GM10266 (cell line): ENCODE measurements around the gene RHOXF2B.
"Not testable (repeated sequence)": the region's sequence is repeated elsewhere in the genome, so short reads cannot be mapped to it uniquely, and the experiment has no call there.

Experiments used
- DNase-seq: peaks from one replicate; pipeline ENCODE4 v3.0.0; 2012; ENCODE audit errors: extremely low spot score
- TF ChIP-seq, protein P1 (sequence below): IDR thresholded peaks from 2 replicates; pipeline ENCODE4 v1.5.1; 2012; ENCODE audit warnings: mild to moderate bottlenecking, low read depth; ENCODE audit not compliant: control insufficient read depth, insufficient read depth; ENCODE audit errors: missing control alignments

The RHOXF2B gene

DNA sequence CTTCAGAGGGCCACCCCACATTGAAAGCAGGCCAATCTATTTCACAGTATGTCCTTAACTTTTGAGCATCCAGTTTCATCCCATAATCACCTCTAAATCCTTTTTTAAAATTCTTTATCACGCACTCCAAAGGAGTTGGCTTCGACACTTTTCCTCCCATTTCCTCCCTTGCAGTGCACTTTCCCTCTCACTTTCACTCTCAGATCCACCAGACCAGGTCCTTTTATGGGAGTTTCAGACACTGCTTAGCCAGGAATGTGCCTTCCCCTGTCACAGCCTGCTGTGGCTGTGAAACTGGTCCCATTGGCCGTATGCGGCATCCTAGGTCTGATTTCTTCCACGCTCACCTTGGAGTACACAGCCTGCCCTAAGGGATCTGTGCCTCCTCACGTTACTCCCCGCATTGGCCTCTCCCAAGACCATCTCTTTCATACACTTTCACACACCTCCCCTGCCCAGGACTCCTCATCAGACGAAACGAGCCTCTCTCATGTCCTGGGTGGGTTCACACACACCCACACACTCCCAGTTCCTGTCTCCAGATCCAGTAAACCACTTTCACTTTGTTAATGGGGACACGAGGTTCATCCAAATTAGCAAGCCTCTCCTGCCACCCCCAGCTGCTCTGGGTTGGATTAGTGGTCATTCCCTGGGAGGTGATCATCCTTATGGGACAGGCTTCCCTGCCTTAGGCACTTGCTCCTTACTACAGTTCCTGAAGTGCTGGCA is 10.0 kb upstream of the RHOXF2B start:
- TF ChIP-seq, protein P1, sequence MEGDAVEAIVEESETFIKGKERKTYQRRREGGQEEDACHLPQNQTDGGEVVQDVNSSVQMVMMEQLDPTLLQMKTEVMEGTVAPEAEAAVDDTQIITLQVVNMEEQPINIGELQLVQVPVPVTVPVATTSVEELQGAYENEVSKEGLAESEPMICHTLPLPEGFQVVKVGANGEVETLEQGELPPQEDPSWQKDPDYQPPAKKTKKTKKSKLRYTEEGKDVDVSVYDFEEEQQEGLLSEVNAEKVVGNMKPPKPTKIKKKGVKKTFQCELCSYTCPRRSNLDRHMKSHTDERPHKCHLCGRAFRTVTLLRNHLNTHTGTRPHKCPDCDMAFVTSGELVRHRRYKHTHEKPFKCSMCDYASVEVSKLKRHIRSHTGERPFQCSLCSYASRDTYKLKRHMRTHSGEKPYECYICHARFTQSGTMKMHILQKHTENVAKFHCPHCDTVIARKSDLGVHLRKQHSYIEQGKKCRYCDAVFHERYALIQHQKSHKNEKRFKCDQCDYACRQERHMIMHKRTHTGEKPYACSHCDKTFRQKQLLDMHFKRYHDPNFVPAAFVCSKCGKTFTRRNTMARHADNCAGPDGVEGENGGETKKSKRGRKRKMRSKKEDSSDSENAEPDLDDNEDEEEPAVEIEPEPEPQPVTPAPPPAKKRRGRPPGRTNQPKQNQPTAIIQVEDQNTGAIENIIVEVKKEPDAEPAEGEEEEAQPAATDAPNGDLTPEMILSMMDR: no peak
- no peak for DNase-seq

DNA sequence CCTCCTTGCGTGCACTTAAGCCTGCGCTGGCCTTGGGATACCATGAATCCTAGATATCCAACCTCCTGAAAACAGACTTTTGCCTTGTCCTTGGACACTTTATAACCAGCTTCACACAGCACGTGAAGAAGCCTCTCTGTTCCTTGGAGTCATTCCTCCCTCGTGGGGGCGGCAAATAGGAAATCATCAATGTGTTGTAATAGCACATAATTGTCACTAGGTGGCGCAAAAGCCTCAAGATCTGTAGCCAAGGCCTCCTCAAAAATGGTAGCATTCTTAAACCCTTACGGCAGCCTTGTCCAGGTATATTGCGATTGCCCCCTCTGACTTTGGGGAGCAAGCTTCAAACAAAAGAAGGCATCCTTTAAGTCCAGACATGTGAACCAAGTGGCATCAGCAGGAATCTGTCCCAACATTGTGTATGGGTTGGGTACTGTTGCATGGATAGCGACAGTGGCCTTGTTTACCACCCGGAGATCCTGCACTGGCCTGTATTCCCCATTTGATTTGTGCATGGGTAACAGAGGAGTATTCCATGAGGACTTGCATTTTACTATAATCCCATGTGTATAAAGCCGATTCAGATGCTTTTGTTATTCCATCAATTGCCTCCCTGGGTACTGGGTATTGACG is 8.2 kb upstream of the RHOXF2B start:
- not testable (repeated sequence) for DNase-seq

DNA sequence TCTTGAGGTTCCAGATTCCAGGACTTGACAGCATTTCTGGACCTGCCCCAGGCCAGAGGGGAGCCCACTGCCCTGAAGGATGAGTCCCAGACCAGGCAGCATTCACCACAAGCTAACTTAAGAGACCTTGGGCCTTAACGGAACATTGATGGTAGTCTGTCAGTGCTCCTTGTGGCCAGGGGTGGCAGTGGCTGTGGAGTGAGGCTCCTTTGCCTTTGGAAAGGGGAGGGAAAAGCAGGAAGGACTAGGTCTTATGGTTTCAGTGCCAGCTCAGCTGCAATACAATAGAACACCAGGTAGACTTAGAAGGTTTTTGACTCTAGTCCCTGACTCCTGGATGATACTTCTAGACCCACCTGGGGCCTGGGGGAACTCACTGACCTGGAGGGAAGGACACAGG is 11.3 kb downstream of the RHOXF2B start:
- DNase-seq: not testable (repeated sequence)

DNA sequence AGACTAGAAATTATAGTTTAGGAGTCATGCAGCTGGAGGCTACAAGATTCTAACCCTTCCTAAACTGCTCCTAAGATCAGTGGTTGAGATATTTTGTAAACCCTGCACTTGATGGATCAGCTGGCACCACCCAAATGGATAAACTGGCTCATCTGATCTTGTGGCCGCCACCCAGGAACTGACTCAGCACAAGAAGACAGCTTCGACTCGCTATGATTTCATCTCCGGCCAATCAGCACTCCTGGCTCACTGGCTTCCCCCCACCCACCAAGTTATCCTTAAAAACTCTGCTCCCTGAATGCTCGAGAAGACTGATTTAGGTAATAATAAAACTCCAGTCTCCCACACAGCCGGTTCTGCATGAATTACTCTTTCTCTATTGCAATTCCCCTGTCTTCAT is 34.8 kb downstream of the RHOXF2B start:
- not testable (repeated sequence) for DNase-seq

DNA sequence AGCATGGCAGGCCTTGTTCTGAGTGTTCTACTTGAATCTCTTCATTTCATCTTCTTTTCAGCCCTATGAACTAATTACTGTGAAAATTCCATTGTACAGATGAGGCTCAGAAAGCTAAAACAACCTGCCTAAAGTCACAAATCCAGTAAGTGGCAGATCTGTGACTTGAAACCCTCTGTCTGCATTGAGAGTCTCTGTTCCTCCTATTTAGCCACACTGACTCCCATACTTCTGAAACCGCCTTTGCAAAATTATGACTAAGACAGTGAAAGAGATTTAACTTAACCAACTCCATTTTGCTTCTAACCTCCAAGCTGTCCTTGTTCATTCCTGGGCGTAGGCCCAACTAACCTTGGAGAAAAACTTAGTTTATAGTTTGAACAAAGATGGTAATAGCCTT is 35.2 kb downstream of the RHOXF2B start:
- not testable (repeated sequence) for DNase-seq

DNA sequence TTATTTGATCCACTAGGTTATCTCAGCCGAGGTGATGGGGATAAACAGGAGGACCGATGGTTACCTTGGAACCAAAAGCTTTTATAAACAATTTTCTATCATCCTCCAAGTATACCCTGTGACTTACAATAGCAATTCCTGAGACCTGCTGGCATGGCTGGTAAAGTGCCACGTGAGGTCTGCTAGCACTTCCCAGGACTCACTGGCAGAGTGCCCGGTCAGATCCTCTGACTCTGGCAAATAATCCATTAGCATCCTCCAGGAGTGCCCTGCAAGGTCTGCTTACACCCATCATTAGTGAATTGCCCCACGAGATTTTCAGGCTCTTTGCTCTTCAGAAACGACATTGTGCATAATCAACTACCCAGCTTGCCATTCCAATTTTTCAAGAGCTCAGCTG is 37.3 kb downstream of the RHOXF2B start:
- DNase-seq: not testable (repeated sequence)

DNA sequence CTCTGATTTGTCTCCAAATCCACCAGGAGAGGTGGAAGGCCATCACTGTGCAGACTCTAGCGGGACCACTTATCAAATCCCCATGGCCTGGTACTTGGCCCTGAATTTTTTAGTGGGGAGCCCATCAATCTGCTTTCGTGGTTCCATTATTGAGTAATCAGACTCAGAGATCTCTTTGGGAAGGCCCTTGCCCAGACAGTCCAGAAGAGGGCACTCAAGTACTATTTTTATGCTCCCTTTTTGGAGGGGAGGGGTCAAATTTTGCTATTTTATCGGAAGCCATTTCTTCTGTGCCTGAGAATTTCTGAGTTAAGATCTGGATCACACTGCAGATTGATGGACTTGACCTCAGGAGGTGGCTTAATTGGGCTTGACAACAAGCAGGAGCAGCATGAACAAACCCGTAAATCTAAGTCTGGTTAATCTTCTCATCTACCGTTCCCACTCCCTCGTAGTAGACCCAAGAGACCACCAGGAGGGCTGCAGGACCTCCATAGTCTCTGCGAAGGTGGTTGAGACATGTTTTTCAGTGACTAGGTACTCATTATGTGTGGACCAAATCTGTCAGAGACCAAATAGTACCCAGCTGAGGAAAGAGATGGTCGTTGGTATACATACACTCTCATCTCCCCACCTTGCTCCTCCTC is 38.3 kb downstream of the RHOXF2B start:
- not testable (repeated sequence) for DNase-seq

DNA sequence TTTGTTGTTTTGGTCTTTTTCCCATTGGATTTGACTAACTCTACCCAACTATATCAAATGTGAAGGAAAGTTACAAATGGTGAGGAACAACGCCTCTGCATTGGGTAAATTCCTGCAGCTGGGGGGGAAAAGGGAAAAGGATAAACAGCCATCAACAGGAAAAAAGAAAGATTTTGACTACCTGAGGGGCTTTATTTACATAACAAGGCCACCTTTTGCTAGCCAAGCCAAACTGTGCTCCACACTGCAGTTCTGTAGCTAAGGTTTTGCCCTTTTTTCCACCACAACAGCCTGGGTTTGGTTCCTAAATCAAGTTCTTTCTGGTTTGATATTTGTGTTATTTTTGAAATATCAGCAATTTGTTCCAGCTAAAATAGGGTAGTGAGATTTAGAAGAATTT is 40.8 kb downstream of the RHOXF2B start:
- DNase-seq: no peak
- TF ChIP-seq, protein P1: no peak

DNA sequence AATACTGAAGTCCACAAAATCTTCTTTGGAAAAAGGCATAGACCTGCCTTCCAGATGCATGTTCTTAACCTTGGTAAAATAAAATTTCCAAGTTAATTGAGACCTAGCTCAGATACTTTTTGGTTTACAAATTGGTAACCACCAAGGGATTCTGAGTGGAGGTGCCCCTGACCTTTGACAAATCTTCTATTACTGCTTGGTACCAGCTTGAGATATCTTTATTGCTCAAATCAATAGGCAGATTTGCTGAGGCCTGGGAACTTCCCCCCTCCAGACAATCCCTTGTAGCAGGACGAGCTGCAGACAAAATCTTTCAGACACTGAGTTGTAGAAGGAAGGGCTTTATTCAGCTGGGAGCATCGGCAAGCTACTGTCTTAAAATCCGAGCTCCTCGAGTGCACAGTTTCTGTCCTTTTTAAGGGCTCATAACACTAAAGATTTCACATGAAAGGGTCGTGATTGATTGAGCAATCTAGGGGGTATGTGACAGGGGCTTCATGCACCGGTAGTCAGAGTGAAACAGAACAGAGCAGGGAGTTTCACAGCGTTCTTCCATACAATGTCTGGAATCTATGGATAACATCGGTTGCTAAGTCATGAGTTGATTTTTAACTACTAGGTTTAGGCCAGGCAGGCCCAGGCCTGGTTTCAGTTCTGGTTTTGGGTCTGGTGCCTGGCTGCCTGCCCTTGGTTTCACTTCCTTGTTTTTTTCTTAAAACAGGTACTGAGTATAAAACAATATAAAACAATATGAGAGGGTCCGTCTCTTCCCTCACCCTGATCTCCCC is 41.8 kb downstream of the RHOXF2B start:
- not testable (repeated sequence) for DNase-seq

DNA sequence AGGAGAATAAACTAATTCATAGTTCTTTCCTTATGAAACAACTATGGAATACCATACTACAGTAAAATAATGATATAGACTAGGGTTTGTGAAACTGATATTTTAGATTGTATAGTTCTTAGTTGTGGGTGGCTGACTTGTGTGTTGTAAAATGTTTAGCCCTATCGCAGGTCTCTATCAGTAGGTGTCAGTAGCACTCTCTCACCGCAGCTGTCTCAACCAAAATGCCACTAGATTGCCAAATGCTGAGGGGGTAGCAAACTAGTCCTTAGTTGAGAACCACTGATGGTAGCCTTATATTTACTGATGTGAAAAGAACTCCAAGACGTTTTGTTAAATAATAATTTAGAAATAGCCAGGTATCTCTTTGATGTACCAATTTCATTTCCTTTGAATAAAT is 48.1 kb downstream of the RHOXF2B start:
- TF ChIP-seq, protein P1: no peak
- DNase-seq: no peak

DNA sequence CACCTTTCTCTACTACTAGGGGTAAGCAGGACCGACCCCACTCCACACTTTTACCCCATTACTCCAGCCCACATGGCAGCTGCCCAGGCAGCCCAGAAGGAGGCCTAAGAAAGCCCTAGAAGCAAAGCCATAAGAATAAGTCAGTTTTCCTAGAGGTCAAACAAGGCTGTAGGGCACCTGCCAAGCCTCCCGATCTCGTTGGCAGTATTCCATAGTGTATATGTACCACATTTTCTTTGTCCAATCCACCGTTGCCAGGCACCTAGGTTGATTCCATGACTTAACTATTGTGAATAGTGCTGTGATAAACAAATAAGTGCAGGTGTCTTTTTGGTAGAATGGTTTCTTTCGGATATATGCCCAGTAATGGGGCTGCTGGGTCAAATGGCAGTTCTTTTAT is 54.2 kb downstream of the RHOXF2B start:
- DNase-seq: no peak
- TF ChIP-seq, protein P1: no peak
